GM12874 (cell line): ENCODE results near the gene ERAP2.

Experiments used
- TF ChIP-seq, protein P1 (sequence below): IDR thresholded peaks from 2 replicates; pipeline ENCODE4 v1.5.1; 2011; ENCODE audit warnings: low read depth, mild to moderate bottlenecking, control low read depth, low read length, moderate library complexity; ENCODE audit not compliant: insufficient read depth

The ERAP2 gene, protein sequence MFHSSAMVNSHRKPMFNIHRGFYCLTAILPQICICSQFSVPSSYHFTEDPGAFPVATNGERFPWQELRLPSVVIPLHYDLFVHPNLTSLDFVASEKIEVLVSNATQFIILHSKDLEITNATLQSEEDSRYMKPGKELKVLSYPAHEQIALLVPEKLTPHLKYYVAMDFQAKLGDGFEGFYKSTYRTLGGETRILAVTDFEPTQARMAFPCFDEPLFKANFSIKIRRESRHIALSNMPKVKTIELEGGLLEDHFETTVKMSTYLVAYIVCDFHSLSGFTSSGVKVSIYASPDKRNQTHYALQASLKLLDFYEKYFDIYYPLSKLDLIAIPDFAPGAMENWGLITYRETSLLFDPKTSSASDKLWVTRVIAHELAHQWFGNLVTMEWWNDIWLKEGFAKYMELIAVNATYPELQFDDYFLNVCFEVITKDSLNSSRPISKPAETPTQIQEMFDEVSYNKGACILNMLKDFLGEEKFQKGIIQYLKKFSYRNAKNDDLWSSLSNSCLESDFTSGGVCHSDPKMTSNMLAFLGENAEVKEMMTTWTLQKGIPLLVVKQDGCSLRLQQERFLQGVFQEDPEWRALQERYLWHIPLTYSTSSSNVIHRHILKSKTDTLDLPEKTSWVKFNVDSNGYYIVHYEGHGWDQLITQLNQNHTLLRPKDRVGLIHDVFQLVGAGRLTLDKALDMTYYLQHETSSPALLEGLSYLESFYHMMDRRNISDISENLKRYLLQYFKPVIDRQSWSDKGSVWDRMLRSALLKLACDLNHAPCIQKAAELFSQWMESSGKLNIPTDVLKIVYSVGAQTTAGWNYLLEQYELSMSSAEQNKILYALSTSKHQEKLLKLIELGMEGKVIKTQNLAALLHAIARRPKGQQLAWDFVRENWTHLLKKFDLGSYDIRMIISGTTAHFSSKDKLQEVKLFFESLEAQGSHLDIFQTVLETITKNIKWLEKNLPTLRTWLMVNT

DNA sequence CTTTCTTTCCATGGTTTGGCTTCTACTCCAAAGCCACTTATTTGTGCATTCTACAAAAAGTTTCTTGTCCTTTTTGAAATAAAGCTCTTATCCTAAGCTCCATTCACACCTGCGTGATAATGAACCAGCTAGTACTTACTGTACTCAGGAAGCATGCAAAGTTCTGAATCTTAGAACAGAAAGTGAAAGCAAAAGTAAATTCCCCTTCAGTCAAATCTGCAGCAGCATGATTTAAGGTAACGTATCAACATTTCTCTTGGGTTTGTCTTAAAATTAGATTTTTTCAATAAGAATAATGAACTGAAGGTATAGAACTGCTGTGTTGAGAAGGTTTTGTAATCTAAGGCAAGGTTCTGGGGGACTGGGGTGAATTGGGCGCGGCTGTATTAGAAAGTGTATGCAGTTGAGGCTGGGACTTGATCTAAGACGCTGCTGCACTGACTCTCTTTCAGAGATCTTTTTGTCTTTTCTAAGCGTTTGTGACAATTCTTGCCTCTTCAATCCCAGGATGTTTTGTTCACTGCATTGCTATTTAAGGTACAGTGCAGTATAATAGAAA lies at the start of gene ERAP2:
TSS of gene ERAP2 (plus strand) at position 209 of the 559 bp plus-strand sequence. CDS start 3,186 bp downstream, outside the sequence.
- TF ChIP-seq, protein P1, sequence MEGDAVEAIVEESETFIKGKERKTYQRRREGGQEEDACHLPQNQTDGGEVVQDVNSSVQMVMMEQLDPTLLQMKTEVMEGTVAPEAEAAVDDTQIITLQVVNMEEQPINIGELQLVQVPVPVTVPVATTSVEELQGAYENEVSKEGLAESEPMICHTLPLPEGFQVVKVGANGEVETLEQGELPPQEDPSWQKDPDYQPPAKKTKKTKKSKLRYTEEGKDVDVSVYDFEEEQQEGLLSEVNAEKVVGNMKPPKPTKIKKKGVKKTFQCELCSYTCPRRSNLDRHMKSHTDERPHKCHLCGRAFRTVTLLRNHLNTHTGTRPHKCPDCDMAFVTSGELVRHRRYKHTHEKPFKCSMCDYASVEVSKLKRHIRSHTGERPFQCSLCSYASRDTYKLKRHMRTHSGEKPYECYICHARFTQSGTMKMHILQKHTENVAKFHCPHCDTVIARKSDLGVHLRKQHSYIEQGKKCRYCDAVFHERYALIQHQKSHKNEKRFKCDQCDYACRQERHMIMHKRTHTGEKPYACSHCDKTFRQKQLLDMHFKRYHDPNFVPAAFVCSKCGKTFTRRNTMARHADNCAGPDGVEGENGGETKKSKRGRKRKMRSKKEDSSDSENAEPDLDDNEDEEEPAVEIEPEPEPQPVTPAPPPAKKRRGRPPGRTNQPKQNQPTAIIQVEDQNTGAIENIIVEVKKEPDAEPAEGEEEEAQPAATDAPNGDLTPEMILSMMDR: no peak

DNA sequence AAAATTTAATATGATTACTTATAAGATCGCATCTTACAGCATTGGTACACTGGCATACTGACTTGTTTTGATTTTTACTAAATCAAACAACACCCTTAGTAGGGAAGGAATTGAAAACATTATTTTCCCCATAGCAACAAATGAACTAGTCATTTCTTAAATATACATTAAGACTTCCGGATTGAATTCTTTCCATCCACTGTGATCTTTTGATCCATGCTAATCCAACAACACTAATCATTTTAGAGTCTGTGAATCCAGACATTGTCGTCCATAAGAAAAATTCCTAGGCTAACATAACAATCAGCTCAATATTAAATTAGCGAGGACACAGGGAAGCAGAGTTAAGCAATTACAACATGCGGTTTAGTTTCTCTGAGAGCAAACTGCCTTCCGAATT lies 47.0 kb upstream of the ERAP2 start:
- TF ChIP-seq, protein P1: no peak

DNA sequence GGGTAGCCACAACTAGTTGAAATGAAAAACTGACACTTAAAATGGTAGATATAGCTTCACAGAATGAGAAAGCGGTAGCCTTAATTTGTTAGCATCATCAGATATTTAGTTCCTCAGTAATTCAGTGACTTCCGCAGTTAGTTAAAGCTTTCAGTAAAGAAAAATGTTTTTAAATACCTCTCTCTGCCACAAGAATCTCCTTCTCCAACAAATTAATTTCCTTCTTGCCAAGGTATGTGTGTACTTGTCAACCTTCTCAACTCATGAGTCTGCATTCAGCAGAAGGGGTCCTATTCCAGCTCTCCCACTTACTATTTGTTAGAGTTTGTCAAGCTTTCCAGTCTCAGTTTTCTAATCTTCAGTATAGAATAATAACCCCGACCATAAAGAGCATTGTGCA lies 42.3 kb upstream of the ERAP2 start:
- TF ChIP-seq, protein P1: no peak

DNA sequence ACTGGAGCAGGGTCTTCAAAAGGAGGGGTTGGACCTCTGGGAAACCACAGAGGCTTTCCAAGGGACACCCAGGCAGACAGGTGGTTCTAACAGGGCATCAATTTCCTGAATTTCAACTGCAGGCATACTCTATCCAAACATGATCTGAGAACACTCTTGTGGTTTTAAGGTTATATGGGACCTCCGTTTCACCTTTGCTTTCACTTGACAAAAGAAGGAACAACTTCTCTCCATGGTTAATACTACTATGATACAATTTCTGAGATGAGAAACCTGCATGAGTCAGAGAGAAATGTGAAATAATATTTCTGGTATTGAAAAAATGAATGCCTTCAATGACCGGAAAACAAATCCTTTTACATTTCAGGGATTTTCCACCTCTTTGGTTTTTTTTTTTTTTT lies 40.5 kb upstream of the ERAP2 start:
- TF ChIP-seq, protein P1: no peak

DNA sequence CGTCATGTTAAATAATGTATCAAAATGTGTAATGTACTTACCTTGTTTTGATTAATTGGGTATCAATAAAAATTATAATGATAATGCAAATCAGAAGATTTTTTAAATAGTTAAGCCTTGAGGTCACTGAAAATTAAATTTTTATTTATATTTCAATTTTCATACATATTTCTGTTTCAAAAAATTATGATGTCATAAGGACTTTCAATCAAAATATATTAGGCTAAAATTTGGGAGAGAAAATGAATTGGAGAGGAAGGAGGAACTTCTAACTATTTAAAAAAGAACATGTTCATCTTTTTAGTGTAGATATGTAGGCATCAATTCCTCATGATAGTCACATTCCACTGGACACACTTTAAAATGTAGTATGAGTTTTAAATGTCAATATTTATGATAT lies 39.5 kb upstream of the ERAP2 start:
- TF ChIP-seq, protein P1: no peak

DNA sequence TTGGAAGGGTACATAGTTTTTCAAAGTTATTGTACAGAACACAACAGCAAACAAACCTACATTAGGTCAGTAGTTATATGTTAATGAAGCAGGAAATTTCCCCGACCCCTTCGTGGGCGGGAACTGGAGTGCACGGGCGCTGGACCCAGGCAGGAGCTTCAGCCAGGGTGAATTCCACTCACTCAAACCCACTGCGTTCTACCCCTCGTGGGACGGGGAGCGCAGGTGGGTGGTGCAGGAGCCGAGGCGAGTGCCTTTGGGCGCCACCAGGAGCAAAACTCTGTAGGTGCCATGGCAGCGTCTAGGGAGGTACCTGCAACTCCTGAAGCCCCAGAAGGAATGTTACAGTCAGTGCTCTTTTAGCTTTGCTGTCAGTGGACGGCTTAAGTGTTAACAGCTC lies 39.0 kb upstream of the ERAP2 start:
- TF ChIP-seq, protein P1: no peak
